ENCODE results near the gene CACNG4. TPM values are rescaled to one million over a fixed set of nuclear protein-coding genes. Genes with fewer than 3 reads are reported as not detected.

The CACNG4 gene
- total RNA-seq, 1 donor from 2014 or later = not detected

- intact Hi-C loops (cut with micrococcal nuclease) = no loop called here
- no peak overlapping the region for H3K4me3 ChIP-seq
Observed at GRCh38 chr17:67011527-67012175, 47.1 kb downstream of the CACNG4 start.

GRCh38 chr17:67013891-67014290 lies 49.4 kb downstream of the CACNG4 start:
- H3K4me3 ChIP-seq = no peak overlapping the region
- no peaks in the 10 kb centered on the region for H3K4me1 ChIP-seq
- H3K27me3 ChIP-seq (ENCODE audit: low read depth) = peaks cover 72% of the 10 kb centered on the region
- H3K27ac ChIP-seq (replicated peaks) = no peak overlapping the region
- peaks cover 8% of the 10 kb centered on the region for H3K9me3 ChIP-seq (replicated peaks)
- H3K36me3 ChIP-seq = no peaks in the 10 kb centered on the region
- intact Hi-C loops (cut with micrococcal nuclease) = no loop called here
- no peak for TF ChIP-seq CTCF (IDR thresholded peaks at IDR 0.05; ENCODE audit: borderline replicate concordance)
- DNase-seq = no peak

More at GRCh38 chr17:67011527-67012175, 47.1 kb downstream of the CACNG4 start:
- Histone ChIP-seq H3K27me3 (ENCODE audit: low read depth) (peaks cover 72% of the 10 kb centered on the region), H3K36me3 (no peaks in the 10 kb centered on the region), H3K9me3 (replicated peaks) (peaks cover 14% of the 10 kb centered on the region), H3K4me1 (no peaks in the 10 kb centered on the region), H3K27ac (replicated peaks) (no peak overlapping the region)
- TF ChIP-seq CTCF (IDR thresholded peaks at IDR 0.05; ENCODE audit: borderline replicate concordance) = no peak
- no peak for DNase-seq

- no peaks in the 10 kb centered on the region for H3K9me3 ChIP-seq (replicated peaks)
- DNase-seq = no peak
- H3K27ac ChIP-seq (replicated peaks) = no peak overlapping the region
- H3K4me1 ChIP-seq = no peaks in the 10 kb centered on the region
- H3K4me3 ChIP-seq = no peak overlapping the region
- TF ChIP-seq CTCF (IDR thresholded peaks at IDR 0.05; ENCODE audit: borderline replicate concordance) = no peak
- no peaks in the 10 kb centered on the region for H3K36me3 ChIP-seq
- intact Hi-C loops (cut with micrococcal nuclease) = no loop called here
- peaks cover 64% of the 10 kb centered on the region for H3K27me3 ChIP-seq (ENCODE audit: low read depth)
Observed at GRCh38 chr17:67015001-67015400, 50.5 kb downstream of the CACNG4 start.

- Histone ChIP-seq H3K9me3 (replicated peaks) (no peaks in the 10 kb centered on the region), H3K4me3 (no peak overlapping the region), H3K27ac (replicated peaks) (no peak overlapping the region), H3K36me3 (no peaks in the 10 kb centered on the region), H3K27me3 (ENCODE audit: low read depth) (peaks cover 60% of the 10 kb centered on the region), H3K4me1 (no peaks in the 10 kb centered on the region)
- no peak for TF ChIP-seq CTCF (IDR thresholded peaks at IDR 0.05; ENCODE audit: borderline replicate concordance)
- intact Hi-C loops (cut with micrococcal nuclease) = no loop called here
- DNase-seq = no peak
Observed at GRCh38 chr17:67016039-67016762, 51.7 kb downstream of the CACNG4 start.

GRCh38 chr17:67017910-67018309 lies 53.4 kb downstream of the CACNG4 start:
- DNase-seq = no peak
- Histone ChIP-seq H3K9me3 (replicated peaks) (no peaks in the 10 kb centered on the region), H3K4me3 (no peak overlapping the region), H3K36me3 (no peaks in the 10 kb centered on the region), H3K4me1 (no peaks in the 10 kb centered on the region), H3K27ac (replicated peaks) (no peak overlapping the region), H3K27me3 (ENCODE audit: low read depth) (peaks cover 44% of the 10 kb centered on the region)
- TF ChIP-seq CTCF (IDR thresholded peaks at IDR 0.05; ENCODE audit: borderline replicate concordance) = no peak
- intact Hi-C loops (cut with micrococcal nuclease) = no loop called here
